DMS153 (cell line): ENCODE data around the gene CLEC2L.

Source experiments
- DNase-seq: peaks from one replicate; lab custom pipeline; 2025; lab: John Stamatoyannopoulos, UW

CLEC2L gene

DNA sequence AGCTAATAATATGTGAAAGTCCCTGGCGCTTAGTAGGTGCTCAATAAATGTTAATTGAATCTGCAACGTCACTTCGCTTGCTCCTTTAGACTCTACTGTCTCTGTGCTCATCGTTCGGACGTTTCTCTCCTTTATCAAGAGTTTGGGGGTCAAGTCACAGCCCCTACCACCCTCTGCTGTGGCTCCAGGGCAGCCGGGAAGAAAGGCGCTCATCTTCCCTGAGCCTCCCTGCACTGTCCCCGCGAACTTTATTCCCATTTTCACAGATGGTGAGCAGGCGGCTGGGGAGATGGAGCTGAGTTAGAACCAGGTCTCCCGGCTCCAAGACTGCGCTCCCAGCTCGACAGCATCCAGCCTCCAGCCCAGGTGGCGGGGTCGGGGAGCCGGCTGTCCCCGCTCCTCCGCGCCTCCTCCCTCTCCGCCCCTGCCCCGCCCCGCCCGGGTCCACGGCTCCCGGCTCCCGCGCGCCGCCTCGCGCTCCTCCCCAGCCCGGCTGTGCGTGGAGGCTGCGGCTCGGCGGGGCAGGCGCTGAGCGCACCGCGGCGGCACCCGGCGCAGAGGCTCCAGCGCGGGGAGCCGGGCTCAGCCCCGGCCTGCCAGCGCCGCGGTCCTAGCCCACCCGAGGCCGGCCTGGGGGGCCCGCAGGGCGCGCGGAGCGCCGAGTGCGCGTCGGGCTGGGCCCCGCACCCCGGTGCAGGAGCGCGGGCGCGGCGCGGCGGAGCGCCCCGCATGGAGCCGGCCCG, at the start of gene CLEC2L:
TSS of gene CLEC2L (plus strand) at position 487 of the 743 bp plus-strand sequence. CDS start at position 730, 243 bp downstream.
- no peak for DNase-seq

DNA sequence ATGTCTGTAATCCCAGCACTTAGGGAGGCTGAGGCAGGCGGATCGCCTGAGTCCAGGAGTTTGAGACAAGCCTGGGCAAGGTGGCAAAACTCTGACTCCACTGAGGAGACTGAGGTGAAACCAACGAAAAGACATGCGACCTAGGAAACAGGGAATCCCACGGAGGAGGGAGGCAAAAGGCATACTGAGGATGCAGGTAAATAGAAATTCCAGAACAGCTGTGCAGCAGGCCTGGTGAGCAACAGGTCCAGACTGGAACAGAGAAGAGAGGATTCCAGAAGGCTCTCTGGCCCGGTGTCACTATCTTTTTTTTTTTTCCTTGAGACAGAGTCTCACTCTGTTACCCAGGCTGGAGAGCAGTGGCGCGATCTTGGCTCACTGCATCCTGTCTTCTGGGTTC, 47.3 kb upstream of the CLEC2L start:
- DNase-seq, result no peak

DNA sequence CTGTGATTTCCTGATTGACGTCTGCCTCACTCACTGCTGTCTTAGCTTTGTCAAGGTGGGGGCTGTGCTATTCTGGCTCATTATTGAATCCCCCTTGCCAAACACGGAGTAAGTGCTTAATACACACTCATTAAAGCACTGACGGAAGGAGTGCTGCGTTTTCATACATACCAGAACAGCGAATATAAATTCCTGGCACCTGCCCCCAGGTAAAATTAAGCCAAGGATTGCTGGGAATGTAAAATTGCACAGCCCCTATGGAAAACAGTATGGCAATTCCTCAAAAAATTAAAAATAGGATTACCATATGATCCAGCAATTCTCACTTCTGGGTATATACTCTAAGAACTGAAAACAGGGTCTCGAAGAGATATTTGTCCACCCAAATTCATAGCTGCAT, 46.6 kb upstream of the CLEC2L start:
- DNase-seq, result no peak

- no peak for DNase-seq
These were observed 43.9 kb upstream of the CLEC2L start for GRCh38 chr7:139479620-139480019.

DNA sequence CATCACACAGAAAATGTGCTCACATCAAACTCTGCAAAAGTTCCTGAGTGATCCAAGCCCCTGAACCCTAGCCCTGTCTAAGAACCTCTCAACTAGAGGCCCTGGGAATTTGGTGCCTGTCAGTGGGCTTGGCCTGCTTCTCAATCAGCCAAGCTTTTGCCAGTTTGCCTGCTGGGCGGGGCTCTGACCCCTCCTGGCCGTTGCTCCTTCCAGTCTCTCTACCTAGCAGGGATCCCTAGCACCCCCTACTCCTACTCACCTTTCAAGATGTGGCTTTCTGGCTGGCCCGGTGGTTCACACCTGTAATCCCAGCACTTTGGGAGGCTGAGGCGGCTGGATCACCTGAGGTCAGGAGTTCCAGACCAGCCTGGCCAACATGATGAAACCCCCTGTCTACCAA, 42.1 kb upstream of the CLEC2L start:
- DNase-seq, result no peak

DNA sequence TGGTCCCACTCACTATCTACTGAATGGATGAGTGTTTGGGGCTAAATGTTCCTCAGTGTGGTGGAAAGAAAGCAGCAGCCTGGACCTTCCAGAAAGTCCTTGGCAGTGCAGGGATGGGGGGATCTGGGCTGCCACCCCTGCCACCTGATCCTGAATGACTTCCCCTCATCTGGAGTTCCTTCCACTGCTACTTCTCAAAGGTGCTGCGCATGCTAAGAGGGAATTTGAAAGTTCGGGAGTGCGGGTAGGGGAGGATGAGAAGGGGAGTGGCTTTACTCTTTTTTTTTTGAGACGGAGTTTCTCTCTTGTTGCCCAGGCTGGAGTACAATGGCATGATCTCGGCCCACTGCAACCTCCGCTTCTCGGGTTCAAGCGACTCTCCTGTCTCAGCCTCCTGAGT, 41.4 kb upstream of the CLEC2L start:
- no peak for DNase-seq

DNA sequence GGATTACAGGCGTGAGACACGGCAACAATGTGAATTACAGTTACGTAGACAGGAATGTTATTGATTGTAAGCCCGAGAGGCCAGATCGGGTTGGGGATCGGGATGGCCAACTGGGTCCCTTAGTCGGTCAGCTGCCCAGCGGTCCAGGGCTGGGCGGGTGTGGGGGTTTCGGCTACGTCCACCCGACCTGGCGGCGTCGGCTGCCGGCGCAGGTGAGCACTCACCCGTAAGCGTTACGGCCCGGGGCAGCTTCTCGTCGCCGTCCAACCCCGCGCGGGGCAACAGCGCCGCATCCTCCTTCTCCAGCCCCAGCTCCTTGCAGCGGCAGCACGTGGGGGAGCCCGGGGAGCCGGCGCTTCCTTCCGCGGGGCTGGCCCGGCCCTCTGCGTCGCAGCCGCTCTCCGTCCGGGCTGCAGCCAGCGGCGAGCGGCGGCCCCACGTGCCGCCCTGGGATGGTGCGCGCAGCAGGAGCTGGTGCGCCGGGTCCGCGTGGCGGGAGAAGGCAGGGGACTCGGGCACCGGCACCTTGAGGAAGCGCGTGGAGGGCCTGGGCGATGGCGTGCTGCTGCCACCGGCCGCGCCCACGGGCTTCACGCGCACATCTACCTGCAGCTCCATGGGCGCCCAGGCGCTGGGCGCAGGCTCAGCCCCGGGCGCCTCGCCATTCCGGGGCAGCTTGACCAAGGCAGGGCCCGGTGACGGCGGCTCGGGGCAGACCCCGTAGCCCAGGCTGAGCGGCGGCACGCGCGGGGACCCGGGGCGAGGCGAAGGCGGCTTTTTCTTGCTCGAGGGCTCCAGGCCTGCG, 40.6 kb upstream of the CLEC2L start:
- no peak for DNase-seq

DNA sequence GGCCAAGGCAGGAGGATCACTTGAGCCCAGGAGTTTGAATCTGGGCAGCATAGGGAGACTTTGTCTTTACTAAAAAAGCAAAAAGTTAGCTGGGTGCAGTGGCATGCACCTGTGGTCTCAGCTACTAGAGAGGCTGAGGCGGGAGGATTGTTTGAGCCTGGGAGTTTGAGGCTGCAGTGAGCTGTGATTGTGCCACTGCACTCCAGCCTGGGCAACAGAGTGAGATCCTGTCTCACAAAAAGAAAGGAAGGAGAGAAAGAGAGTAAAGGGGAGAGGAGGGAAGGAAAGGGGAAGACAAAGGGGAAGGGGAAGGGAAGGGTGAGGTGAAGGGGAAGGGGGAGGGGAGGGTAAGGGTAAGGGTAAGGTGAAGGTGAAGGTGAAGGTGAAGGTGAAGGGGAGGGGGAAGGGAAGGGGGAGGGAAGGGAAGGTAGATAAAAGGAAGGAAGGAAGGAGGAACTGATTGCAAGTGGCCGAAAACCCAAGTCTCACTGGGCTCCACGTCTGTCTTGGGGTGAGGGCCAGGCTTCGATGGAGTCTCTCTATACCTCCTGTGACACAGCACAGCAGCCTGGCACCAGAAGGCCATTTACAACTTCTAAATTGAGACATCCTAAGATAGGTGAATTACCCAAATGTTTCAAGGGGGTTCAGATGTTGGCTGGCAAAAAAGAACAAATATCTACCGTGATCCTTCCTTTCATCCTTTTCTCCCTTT, 36.0 kb upstream of the CLEC2L start:
- DNase-seq, result no peak

DNA sequence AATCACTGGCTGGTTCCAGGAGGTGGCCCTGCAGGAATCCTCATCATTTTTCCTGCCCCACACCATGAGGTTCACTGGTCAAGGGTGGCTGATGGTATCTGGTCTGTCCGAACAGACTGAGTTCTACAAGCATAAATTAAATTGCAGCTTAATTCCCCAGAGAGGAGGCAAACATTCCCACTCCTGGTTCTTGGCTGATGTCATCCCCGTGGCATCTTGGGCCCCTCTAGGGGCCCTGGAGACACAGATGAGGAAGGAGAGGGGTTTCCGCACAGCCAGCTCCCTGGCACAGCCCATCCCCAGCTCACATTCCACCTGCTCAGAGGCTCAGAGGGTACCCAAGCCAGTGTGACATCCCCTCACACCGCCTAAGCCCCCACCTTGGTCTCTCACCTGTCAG, 34.7 kb upstream of the CLEC2L start:
- DNase-seq, result no peak

- peak; percentile 88 for DNase-seq
These were observed 33.4 kb upstream of the CLEC2L start for GRCh38 chr7:139490130-139490529.

GRCh38 chr7:139492293-139492692, 31.2 kb upstream of the CLEC2L start:
- no peak for DNase-seq

GRCh38 chr7:139494835-139495579, 28.5 kb upstream of the CLEC2L start:
- DNase-seq, result peak; percentile 83

DNA sequence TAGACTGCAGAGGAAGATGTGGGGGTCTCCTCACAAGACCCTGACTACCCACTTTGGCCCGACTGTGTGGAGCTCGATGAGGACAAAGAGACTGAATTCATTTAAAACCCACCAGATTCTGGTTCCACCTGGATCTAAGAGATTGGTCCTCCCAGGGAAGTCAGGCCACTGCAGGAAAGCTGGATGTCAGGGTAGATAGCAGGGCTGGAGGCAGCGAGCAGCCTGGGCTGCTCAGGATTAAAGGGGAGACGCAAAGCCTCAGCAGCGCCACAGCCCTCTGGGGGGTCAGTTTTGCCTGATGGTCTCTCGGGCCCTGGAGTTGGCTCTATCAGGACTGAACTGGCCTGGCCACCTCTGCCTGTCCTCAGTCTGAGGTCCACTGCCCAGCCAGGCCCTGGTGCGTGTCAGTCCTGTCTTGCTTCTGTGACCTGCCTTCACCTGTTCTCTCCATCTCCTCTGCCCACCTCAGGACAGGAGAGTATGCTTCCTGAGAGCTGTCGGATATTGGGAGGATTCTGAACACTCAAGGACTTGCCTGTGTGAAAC, 27.8 kb upstream of the CLEC2L start:
- DNase-seq, result no peak

DNA sequence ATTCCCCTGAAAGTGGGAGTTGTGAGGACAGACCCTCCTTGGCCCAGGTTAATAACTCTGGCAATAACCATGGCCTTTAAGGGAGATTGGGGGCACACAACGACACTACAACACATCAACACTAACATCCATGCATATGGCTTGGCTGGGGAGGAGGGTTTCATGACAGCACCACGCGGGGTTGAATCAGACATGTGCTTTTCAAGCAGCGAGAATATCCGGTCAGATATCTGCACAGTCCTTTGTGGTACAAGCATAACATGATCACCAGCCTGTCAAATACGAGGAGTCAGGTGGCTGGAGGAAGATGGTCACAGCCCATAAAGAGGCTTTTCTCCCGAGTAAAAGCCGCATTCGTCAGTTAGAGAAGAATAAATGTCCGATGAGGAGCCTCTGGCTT, 27.0 kb upstream of the CLEC2L start:
- no peak for DNase-seq

DNA sequence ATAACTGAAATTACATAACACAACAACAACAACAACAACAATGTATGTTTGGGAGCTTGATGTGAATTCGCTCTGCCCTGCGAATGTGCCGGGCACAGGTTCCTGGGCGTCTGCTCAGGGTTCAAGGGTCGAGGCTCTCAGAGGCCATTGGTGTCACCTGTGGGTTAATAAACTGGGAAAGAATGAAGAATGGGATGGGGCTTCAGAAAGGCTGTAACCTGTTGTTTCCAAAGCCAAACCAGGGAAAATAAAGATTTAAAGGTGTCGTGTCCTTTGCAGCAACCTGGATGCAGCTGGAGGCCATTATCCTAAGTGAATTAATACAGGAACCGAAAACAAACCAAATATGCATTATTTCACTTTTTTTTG, 22.7 kb upstream of the CLEC2L start:
- DNase-seq, result no peak

GRCh38 chr7:139502226-139502625, 21.3 kb upstream of the CLEC2L start:
- DNase-seq, result no peak

- DNase-seq, result no peak
These were observed 17.9 kb upstream of the CLEC2L start for GRCh38 chr7:139505563-139505962.

GRCh38 chr7:139509535-139509934, 13.9 kb upstream of the CLEC2L start:
- DNase-seq, result no peak

DNA sequence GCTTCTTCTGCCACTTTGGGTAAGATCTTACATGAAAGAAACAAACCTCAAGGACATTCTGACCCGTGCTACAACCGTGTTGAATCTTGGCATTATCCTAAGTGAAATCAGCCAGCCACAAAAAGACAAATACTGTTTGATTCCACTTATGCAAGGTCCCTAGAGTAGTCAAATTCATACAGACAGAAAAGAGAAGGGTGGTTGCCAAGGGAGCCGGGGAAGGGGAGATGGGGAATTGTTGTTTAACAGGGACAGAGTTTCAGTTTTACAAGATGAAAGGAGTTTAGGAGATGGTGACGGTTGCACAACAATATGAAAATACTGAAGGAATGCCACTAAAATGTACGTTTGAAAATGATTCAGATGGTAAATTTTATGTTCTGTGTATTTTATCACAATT, 12.2 kb upstream of the CLEC2L start:
- DNase-seq, result no peak

DNA sequence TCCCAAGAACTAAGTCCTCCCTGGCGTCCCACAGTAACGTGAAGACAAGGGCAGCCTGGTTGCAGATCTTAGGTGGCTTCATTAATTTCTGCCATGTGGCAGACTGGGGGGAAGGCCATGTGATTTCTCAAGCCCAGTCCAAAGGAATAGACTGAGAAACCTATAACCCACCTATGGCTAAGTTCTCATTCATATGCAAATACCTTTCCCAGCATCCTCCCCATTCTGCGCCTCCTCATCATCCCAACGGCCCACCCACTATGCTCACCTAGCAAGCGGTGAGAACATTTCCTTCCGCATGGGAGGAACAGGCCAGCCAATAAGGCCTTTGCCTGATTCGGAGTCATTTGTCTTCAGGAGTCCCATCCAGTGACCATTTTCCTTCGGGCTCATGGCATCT, 8.2 kb upstream of the CLEC2L start:
- DNase-seq, result no peak

GRCh38 chr7:139521439-139521838, 2.0 kb upstream of the CLEC2L start:
- no peak for DNase-seq

- DNase-seq, result no peak
These were observed 671 bp upstream of the CLEC2L start for GRCh38 chr7:139522830-139523198.
